ENCODE data around the gene RENBP. TPM values are rescaled to one million over a fixed set of nuclear protein-coding genes. Genes with fewer than 3 reads are reported as not detected.

Gene RENBP
- total and polyA plus RNA-seq, 2 of the 13 experiments (the other 11 are each of a cell fraction or from before 2014, with no cell fraction given), result 1.4 to 2.6 TPM

DNA sequence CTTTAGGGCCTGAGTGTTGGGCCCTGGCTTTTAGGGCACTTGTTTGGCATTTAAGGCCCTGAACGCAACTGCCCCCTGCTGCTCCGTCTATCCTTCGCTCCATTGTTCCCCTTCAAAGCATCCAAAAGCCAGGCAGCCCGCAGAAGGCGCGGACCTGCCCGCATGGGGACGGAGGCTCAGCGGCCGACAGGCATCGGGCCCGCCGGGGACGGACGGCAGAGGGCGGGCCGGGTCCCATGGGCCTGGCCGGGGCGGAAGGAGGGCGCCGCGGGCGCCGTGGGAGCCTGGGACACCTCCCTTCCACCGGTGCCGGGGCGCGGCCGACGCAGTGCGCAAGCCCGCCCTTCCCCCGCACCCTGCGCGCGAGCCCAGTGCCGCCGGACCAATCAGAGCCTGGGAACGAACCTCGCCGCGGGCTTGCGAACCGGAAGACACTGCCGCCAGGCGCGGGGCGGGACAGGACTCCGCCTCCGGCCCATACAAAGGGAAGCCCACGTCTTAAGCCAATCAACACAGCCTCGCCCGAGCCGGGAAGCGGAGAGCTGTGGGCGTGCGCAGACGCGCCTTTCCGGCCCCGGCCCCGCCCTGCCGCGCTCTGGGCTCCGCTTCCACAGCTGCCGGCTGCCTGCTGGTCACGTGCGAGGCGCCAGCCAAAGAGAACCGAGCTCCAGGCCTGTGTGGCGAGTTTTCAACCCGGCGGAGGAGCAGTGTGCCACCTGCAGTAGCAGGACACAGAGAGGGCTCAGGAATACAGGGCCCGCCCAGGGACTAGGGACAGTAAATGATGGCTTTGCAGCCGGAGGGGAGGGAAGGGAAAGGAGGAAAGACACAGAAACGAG, 16.3 kb downstream of the RENBP start (continued):
- no peak for TF ChIP-seq SKIL (CRISPR knock-in tag; IDR thresholded peaks at IDR 0.05; ENCODE audit: borderline replicate concordance)
- TF ChIP-seq, protein P1, sequence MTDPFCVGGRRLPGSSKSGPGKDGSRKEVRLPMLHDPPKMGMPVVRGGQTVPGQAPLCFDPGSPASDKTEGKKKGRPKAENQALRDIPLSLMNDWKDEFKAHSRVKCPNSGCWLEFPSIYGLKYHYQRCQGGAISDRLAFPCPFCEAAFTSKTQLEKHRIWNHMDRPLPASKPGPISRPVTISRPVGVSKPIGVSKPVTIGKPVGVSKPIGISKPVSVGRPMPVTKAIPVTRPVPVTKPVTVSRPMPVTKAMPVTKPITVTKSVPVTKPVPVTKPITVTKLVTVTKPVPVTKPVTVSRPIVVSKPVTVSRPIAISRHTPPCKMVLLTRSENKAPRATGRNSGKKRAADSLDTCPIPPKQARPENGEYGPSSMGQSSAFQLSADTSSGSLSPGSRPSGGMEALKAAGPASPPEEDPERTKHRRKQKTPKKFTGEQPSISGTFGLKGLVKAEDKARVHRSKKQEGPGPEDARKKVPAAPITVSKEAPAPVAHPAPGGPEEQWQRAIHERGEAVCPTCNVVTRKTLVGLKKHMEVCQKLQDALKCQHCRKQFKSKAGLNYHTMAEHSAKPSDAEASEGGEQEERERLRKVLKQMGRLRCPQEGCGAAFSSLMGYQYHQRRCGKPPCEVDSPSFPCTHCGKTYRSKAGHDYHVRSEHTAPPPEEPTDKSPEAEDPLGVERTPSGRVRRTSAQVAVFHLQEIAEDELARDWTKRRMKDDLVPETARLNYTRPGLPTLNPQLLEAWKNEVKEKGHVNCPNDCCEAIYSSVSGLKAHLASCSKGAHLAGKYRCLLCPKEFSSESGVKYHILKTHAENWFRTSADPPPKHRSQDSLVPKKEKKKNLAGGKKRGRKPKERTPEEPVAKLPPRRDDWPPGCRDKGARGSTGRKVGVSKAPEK (CRISPR knock-in tag; IDR thresholded peaks at IDR 0.05; ENCODE audit: borderline replicate concordance), result no peak
- TF ChIP-seq THRA (CRISPR knock-in tag; IDR thresholded peaks at IDR 0.05; ENCODE audit: borderline replicate concordance), result no peak
- TF ChIP-seq ZNF343 (CRISPR knock-in tag; IDR thresholded peaks at IDR 0.05), result no peak
- peak; percentile 84 for TF ChIP-seq ELF1 (CRISPR knock-in tag; IDR thresholded peaks at IDR 0.05)
- TF ChIP-seq ZNF354B (CRISPR knock-in tag; IDR thresholded peaks at IDR 0.05), result 0 out of 2 replicates have a peak, but pooled peaks have one; percentile 14
- TF ChIP-seq RBM22 (optimal IDR thresholded peaks at IDR 0.05; ENCODE audit: low read length), result no peak
- TF ChIP-seq, protein P2, sequence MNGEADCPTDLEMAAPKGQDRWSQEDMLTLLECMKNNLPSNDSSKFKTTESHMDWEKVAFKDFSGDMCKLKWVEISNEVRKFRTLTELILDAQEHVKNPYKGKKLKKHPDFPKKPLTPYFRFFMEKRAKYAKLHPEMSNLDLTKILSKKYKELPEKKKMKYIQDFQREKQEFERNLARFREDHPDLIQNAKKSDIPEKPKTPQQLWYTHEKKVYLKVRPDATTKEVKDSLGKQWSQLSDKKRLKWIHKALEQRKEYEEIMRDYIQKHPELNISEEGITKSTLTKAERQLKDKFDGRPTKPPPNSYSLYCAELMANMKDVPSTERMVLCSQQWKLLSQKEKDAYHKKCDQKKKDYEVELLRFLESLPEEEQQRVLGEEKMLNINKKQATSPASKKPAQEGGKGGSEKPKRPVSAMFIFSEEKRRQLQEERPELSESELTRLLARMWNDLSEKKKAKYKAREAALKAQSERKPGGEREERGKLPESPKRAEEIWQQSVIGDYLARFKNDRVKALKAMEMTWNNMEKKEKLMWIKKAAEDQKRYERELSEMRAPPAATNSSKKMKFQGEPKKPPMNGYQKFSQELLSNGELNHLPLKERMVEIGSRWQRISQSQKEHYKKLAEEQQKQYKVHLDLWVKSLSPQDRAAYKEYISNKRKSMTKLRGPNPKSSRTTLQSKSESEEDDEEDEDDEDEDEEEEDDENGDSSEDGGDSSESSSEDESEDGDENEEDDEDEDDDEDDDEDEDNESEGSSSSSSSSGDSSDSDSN (CRISPR knock-in tag; IDR thresholded peaks at IDR 0.05), result peak; percentile 31; the same call in 1 of the 2 replicates
- TF ChIP-seq RXRB (CRISPR knock-in tag; IDR thresholded peaks at IDR 0.05; ENCODE audit: borderline replicate concordance), result no peak
- TF ChIP-seq NBN (conservative IDR thresholded peaks at IDR 0.05), result no peak
- no peak for TF ChIP-seq ZNF780A (CRISPR knock-in tag; IDR thresholded peaks at IDR 0.05)
- TF ChIP-seq ZNF207 (IDR thresholded peaks at IDR 0.05; ENCODE audit: borderline replicate concordance), result no peak
- TF ChIP-seq NCOA1 (CRISPR knock-in tag; IDR thresholded peaks at IDR 0.05), result no peak
- TF ChIP-seq TMF1 (CRISPR knock-in tag; IDR thresholded peaks at IDR 0.05; ENCODE audit: low read depth), result 0 out of 2 replicates have a peak, but pooled peaks have one; percentile 38
- peak; percentile 32 for TF ChIP-seq HNRNPK (IDR thresholded peaks at IDR 0.05; ENCODE audit: low read depth, low read length, poor library complexity, severe bottlenecking)
- TF ChIP-seq SP2 (CRISPR knock-in tag; IDR thresholded peaks at IDR 0.05), result peak; percentile 76
- TF ChIP-seq ZNF768 (CRISPR knock-in tag; IDR thresholded peaks at IDR 0.05), result no peak
- TF ChIP-seq HOXA5 (CRISPR knock-in tag; IDR thresholded peaks at IDR 0.05), result no peak
- no peak for TF ChIP-seq ZNF629 (CRISPR knock-in tag; conservative IDR thresholded peaks at IDR 0.05)
- TF ChIP-seq ZNF232 (CRISPR knock-in tag; IDR thresholded peaks at IDR 0.05; ENCODE audit: borderline replicate concordance), result no peak
- TF ChIP-seq ZNF576 (CRISPR knock-in tag; IDR thresholded peaks at IDR 0.05), result no peak

All from HepG2 (cell line).